ENCODE measurements around the gene NEUROD4.

NEUROD4 gene

DNA sequence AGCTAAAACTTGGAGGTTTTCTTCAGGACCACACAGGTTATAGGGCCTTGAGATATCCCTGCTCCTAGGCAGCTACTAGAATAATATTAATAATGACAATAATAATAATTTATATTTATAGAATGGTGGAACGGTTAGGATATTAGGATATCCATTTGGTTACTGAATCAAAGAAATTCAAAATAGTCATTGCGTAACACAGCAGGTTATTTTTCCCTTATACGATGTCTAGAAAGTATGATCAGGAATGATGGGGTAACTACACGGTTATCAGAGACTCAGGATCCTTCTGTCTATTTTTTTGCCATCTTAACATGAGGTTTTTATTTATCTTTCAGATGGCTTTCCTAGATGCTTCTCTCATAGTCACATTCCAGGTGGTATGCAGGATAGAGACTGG, 39.0 kb downstream of the NEUROD4 start:
- FAIRE-seq (no peak), DNase-seq (ENCODE audit: low spot score) (no peak)

DNA sequence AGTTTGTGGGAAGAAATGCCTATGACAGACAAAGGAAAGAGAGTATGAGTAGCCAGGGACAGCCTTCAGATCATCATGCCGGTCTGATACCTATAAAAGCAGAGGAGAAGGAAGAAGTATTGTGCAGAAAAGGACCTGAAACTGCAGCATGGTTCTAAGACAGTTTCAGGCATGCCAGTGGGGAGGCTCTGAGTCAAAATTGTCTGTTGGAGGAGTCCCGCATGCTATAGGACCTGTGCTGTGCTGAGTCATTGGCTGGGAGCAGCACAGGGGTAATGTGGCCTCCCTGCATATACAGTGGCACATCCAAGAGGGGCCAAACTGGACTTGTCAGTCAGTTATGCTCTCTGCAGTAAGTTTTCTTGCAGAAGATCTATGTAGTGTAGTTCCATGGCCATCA, 40.7 kb downstream of the NEUROD4 start:
- FAIRE-seq: no peak

DNA sequence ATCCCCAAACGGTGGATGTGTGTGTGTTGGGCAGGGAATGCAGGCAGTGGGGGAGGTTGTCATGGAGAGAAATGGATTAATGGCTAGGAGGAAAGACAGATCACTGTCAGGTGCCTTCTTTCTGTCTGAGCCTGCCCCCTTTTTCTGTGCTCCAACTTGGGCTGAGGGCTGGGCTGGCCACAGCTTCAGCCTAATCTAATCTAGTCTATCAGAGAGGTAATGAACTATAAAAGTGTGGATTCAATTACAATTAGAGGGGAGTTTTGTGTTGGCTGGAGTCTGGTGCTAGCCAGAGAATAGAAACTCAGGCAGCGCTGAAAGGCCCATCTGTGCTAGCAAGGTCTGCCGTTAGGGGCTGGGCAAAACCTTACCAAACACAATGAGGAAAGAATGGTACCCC, 41.2 kb downstream of the NEUROD4 start:
- DNase-seq (ENCODE audit: low spot score): no peak
- FAIRE-seq: no peak

More for the DNA sequence above, 40.7 kb downstream of the NEUROD4 start:
- no peak for DNase-seq (ENCODE audit: low spot score)

DNA sequence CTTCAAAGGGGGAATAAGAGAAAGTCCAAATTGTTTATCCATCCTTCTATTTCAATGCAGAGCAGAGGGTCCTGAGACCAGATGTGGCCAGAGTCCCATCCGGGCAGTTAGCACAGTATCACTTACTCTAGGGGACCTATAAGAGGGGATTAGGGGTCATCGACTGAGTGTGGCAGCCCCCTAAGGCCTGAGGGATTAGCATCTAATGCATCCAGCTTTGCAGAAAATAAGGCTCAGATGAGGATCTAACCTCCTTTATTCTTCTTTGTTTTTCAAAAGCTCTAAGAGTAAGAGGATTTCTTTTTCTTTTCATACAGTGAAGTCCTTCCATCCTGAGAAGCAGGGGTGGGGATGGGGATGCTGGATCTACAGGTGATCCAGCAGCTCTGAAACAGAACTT, 43.5 kb downstream of the NEUROD4 start:
- no peak for DNase-seq (ENCODE audit: low spot score)
- FAIRE-seq: no peak

DNA sequence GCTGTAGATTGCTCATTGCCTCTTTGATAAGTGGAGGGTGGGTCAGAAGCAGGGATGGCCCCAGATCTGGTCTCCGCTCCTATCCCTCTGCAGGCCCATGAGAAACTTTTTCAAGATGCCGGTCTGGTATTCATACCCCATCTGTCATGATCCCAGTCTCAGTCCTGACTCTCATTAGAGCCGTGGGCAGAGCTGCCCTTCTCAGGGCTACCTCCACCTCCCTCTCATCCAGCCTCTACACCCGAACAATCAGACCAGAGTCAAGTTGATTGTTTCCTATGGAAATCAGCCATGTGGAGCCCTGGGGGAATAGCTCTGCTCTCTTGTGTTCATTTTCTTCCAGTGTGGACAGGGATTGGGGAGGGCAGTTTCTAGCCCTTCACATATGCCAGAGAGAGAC, 45.8 kb downstream of the NEUROD4 start:
- FAIRE-seq (no peak), DNase-seq (ENCODE audit: low spot score) (no peak)

DNA sequence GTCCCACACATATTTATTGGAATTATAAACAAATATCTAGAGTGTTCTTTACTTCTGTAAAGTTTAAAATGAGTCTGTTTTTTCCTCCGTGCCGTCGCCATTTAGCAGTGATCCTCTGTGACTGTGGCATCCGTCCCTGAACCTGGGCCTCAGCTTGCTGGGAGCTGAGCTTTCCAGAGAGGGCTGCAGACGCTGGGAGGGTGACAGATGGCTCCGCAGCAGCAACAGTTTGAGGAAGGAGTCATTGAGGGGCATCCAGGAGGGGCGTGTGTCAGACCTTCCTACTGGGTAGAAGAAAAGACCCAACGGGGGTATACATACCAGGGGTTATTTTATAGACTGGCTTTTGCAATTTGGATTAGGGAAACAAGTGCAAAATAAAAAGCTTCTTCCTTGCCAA, 47.9 kb downstream of the NEUROD4 start:
- FAIRE-seq (no peak), DNase-seq (ENCODE audit: low spot score) (no peak)

DNA sequence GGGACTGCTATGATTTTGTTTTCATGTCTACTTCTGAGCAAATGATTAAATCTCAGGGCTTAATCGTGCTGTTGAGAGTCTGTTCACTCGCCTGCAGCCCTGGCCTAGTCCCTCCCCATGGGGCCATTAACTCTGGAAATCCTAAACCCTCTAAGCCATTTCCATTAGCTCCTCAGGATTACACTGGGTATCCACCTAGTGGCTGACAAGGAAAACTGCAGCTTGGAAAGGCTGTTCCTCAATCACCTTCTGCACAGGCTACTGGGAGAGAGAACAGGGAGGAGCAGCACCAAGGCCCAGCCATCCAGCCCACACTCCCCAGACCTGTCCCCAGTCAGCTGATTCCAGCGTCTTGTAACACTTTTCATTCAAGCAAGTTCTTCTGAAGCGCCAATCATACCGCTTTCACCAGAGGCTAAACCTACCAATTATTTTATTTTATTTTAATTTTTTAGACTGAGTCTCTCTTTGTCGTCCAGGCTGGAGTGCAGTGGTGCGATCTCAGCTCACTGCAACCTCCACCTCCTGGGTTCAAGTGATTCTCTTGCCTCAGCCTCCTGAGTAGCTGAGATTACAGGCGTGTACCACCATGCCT, 48.7 kb downstream of the NEUROD4 start:
- DNase-seq (ENCODE audit: low spot score): peak; percentile 35
- FAIRE-seq: no peak

DNA sequence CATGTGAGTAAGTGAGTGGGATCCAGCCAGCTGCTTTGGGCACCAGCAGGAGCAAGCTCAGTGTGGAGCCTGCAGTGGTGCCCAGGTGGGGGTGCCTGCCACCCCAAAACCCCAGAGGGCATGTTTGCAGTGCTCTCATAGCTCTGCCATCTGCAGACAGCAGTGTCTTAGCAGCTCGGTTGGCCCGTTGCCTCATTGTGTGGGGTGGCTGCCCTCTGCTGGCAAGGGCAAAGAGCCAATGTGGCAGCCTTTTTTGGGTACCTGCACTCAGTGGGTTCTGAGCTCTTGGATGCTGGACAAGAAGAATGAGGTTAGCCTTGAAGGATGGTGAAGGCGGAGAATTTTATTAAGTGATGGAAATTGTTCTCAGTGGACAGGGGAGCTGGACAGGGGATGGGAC, 52.3 kb downstream of the NEUROD4 start:
- DNase-seq (ENCODE audit: low spot score) (no peak), FAIRE-seq (no peak)

DNA sequence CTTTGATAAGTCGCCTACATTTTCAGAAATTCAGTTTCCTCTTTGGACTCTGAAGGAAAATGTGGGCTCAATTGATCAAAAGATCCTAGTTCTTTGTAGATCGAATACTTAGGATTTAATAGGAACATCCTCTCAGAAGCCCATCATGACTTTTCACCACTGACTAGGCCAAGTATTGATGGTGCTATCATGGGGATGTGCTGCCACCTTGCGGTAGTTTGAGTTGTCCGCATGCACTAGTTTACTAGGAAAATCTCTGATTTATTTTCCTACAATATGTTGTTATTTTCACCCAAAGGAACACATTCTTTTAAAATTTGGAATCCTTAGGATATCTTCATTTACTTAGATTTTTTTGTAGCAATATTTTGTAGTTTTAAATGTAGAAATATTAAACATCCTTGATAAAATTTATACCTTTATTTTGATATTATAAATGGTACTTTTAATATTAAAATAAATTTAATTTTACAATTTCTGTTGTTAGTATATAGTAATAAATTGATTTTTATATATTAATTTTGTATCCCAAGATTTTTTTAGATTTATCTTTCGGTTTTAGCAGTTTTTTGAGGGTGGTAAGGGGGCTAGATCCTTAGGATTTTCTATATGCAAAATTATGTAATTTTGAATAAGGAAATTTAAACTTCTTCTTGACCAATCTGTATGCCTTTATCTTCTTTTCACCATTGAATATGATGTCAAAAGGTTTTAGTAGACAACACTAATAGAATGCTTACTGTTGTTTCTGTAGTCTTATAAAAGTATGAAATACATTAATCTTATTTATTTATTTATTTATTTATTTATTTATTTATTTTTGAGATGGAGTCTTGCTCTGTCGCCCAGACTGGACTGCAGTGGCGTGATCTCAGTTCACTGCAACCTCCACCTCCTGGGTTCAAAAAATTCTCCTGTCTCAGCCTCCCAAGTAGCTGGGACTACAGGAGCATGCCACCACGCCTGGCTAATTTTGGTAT, 53.6 kb downstream of the NEUROD4 start:
- DNase-seq (ENCODE audit: low spot score): peak; percentile 17
- peak; percentile 63 for FAIRE-seq

DNA sequence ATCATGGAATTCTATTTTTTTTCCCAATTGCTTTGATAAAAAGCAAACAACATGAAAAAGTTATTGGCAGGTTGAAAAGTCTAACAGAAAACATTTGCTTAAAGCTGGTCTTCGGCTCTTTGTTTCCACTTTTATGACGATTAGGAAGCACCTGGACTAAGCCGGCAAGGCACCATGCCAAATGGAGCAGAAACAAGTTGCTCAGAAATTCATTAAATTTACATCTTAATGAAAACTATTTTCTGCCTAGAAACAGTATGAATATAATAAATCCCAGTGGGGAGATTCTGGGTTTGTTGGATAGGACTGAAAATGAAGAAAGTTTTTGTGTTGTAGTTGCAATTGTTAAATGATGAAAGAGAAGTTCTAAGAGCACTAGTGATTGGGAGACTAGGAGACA, 55.0 kb downstream of the NEUROD4 start:
- no peak for DNase-seq (ENCODE audit: low spot score)
- FAIRE-seq: no peak

Data from RCC 7860 (cell line).